ENCODE measurements around the gene FOXRED2.

DNA sequence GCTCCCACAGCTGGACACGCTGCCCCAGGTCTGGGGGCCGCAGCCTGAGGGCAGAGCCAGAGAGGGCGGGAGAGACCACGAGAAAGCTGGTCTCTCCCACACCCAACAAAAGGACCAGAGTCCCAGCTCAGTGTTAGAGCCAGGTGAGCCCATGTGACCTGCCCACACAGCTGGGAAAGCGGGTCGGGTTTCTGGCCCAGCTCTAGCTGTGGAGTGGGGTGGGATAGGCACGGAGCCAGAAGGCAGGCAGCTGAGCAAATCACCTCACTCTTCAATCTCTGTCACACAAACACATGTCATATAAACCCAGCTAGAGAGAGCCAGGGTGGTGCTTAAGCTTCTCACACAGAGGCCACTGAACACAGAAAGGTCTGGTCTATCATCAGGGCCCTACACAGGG is 29.9 kb upstream of the FOXRED2 start:
- TF ChIP-seq, protein P1, sequence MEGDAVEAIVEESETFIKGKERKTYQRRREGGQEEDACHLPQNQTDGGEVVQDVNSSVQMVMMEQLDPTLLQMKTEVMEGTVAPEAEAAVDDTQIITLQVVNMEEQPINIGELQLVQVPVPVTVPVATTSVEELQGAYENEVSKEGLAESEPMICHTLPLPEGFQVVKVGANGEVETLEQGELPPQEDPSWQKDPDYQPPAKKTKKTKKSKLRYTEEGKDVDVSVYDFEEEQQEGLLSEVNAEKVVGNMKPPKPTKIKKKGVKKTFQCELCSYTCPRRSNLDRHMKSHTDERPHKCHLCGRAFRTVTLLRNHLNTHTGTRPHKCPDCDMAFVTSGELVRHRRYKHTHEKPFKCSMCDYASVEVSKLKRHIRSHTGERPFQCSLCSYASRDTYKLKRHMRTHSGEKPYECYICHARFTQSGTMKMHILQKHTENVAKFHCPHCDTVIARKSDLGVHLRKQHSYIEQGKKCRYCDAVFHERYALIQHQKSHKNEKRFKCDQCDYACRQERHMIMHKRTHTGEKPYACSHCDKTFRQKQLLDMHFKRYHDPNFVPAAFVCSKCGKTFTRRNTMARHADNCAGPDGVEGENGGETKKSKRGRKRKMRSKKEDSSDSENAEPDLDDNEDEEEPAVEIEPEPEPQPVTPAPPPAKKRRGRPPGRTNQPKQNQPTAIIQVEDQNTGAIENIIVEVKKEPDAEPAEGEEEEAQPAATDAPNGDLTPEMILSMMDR (IDR thresholded peaks at IDR 0.05): no peak
- no peak for TF ChIP-seq POLR2AphosphoS5 (IDR thresholded peaks at IDR 0.05)

Data from stomach (tissue), 4 donors.